Colonic mucosa (tissue), 4 donors: Measurements from ENCODE around the gene FMN2. TPM values are rescaled to one million over a fixed set of nuclear protein-coding genes. Genes with fewer than 3 reads are reported as not detected.

ENCODE experiments used
- DNase-seq: peaks from one replicate; pipeline ENCODE4 v3.0.0-alpha.2; 2020
- H3K27ac ChIP-seq: fragments of 200-600 bp; one replicate; pipeline ENCODE4 v1.8.0; 2021
- H3K27me3 ChIP-seq: fragments of 200-600 bp; one replicate; pipeline ENCODE4 v1.8.0; 2021
- H3K36me3 ChIP-seq: fragments of 200-600 bp; one replicate; pipeline ENCODE4 v1.8.0; 2021
- H3K4me1 ChIP-seq: fragments of 200-600 bp; one replicate; pipeline ENCODE4 v1.8.0; 2021; ENCODE audit warnings: mild to moderate bottlenecking
- H3K4me3 ChIP-seq: fragments of 200-600 bp; one replicate; pipeline ENCODE4 v1.8.0; 2021
- H3K9ac ChIP-seq, 2 donors: one replicate each; pipeline ENCODE4 v1.7.0; 2013; ENCODE audit warnings: control low read depth in 2 of 2, low read depth in 2 of 2, low read length in 2 of 2
- H3K9me3 ChIP-seq: fragments of 200-600 bp; one replicate; pipeline ENCODE4 v1.8.0; 2021
- intact Hi-C: fragments of 100-400 bp; cut with DNase I; formaldehyde crosslinking; loops from one replicate; pipeline ENCODE4 v1.14.1; 2022
- total RNA-seq, 2 donors: library from RNA; stranded (reverse); fragmentation: NEBNext Ultra II Directional in 1 of 2; extraction: Animal tissue kit (Norgen Biotek cat#: 25700) in 1 of 2; gene quantifications; one replicate each; pipeline ENCODE4 v1.2.1, GENCODE V29; 2021
- TF ChIP-seq, protein P1 (sequence below): fragments of 200-600 bp; IDR thresholded peaks from one replicate; pipeline ENCODE4 v1.8.0; 2022; ENCODE audit warnings: antibody characterized with exemption, mild to moderate bottlenecking
- donor health status: healthy.
- donor health status: DM: no; HTN: no; CAD: no.
- donor health status: DM: no; HTN: no; CAD: no.

Gene FMN2
- total RNA-seq, 2 donors from 2014 or later, result 0.62 to 3.0 TPM

DNA sequence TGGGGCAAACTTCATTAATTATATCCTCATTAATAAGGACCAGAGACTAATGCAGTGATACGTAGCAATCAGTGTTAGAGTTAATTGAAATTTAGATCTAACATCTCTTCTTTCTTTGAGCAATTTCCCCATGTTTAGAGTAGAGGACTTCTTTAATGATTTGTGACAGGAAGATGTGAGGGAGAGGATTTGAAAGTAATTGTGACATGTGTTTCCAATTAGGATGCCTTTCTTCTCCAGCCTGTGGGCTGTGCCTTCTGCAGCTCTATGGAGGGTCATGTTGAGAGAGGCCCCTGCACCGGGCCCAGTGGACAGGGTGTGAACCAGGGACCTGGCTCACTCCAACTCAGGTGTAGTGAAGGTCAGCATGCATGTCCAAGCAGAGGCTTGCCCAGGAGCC, 417.3 kb downstream of the FMN2 start:
- intact Hi-C loops, result no loop called here
- no peak for DNase-seq
- H3K9ac ChIP-seq, result no peak overlapping the region
- H3K4me1 ChIP-seq, result no peaks in the 10 kb centered on the region
- H3K27me3 ChIP-seq, result no peaks in the 10 kb centered on the region
- TF ChIP-seq, protein P1, sequence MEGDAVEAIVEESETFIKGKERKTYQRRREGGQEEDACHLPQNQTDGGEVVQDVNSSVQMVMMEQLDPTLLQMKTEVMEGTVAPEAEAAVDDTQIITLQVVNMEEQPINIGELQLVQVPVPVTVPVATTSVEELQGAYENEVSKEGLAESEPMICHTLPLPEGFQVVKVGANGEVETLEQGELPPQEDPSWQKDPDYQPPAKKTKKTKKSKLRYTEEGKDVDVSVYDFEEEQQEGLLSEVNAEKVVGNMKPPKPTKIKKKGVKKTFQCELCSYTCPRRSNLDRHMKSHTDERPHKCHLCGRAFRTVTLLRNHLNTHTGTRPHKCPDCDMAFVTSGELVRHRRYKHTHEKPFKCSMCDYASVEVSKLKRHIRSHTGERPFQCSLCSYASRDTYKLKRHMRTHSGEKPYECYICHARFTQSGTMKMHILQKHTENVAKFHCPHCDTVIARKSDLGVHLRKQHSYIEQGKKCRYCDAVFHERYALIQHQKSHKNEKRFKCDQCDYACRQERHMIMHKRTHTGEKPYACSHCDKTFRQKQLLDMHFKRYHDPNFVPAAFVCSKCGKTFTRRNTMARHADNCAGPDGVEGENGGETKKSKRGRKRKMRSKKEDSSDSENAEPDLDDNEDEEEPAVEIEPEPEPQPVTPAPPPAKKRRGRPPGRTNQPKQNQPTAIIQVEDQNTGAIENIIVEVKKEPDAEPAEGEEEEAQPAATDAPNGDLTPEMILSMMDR, result no peak
- no peaks in the 10 kb centered on the region for H3K9me3 ChIP-seq
- no peak overlapping the region for H3K4me3 ChIP-seq
- H3K36me3 ChIP-seq, result no peaks in the 10 kb centered on the region
- no peak overlapping the region for H3K27ac ChIP-seq

GRCh38 chr1:240511789-240512188, 420.1 kb downstream of the FMN2 start:
- Histone ChIP-seq H3K4me3 (no peak overlapping the region), H3K36me3 (no peaks in the 10 kb centered on the region), H3K9me3 (no peaks in the 10 kb centered on the region), H3K9ac (no peak overlapping the region), H3K27me3 (no peaks in the 10 kb centered on the region), H3K27ac (no peak overlapping the region), H3K4me1 (no peaks in the 10 kb centered on the region)
- no peak for DNase-seq
- TF ChIP-seq, protein P1, result no peak
- intact Hi-C loops, result no loop called here

- Histone ChIP-seq H3K4me1 (no peaks in the 10 kb centered on the region), H3K36me3 (no peaks in the 10 kb centered on the region), H3K9me3 (no peaks in the 10 kb centered on the region), H3K27me3 (no peaks in the 10 kb centered on the region), H3K27ac (no peak overlapping the region), H3K4me3 (no peak overlapping the region), H3K9ac (no peak overlapping the region)
- intact Hi-C loops, result no loop called here
- TF ChIP-seq, protein P1, result no peak
- DNase-seq, result no peak
These were observed 423.8 kb downstream of the FMN2 start for GRCh38 chr1:240515505-240515904.

- Histone ChIP-seq H3K9ac (no peak overlapping the region), H3K27me3 (no peaks in the 10 kb centered on the region), H3K36me3 (no peaks in the 10 kb centered on the region), H3K4me3 (no peak overlapping the region), H3K9me3 (no peaks in the 10 kb centered on the region), H3K27ac (no peak overlapping the region), H3K4me1 (no peaks in the 10 kb centered on the region)
- no peak for DNase-seq
- intact Hi-C loops, result no loop called here
- TF ChIP-seq, protein P1, result no peak
These were observed 424.4 kb downstream of the FMN2 start for GRCh38 chr1:240516069-240516468.

- H3K27ac ChIP-seq, result no peak overlapping the region
- H3K27me3 ChIP-seq, result no peaks in the 10 kb centered on the region
- no peak overlapping the region for H3K4me3 ChIP-seq
- intact Hi-C loops, result no loop called here
- TF ChIP-seq, protein P1, result no peak
- H3K4me1 ChIP-seq, result no peaks in the 10 kb centered on the region
- H3K9me3 ChIP-seq, result no peaks in the 10 kb centered on the region
- H3K36me3 ChIP-seq, result no peaks in the 10 kb centered on the region
- no peak for DNase-seq
- H3K9ac ChIP-seq, result no peak overlapping the region
These were observed 426.2 kb downstream of the FMN2 start for GRCh38 chr1:240517891-240518290.
